GM08714 (cell line): ENCODE measurements around the gene GUK1.
"Not testable (repeated sequence)": the region's sequence is repeated elsewhere in the genome, so short reads cannot be mapped to it uniquely, and the experiment has no call there.

ENCODE experiments used
- H3K4me3 ChIP-seq: fragments of 200-500 bp; sonication (Bioruptor generic); 2 replicates; pipeline ENCODE4 v1.5.1; 2014; ENCODE audit warnings: mild to moderate bottlenecking, low read length, inconsistent platforms
- ZNF274 ChIP-seq: IDR thresholded peaks from 2 replicates; pipeline ENCODE4 v1.6.1; 2012; ENCODE audit warnings: mild to moderate bottlenecking, low read depth, low read length

Gene GUK1

DNA sequence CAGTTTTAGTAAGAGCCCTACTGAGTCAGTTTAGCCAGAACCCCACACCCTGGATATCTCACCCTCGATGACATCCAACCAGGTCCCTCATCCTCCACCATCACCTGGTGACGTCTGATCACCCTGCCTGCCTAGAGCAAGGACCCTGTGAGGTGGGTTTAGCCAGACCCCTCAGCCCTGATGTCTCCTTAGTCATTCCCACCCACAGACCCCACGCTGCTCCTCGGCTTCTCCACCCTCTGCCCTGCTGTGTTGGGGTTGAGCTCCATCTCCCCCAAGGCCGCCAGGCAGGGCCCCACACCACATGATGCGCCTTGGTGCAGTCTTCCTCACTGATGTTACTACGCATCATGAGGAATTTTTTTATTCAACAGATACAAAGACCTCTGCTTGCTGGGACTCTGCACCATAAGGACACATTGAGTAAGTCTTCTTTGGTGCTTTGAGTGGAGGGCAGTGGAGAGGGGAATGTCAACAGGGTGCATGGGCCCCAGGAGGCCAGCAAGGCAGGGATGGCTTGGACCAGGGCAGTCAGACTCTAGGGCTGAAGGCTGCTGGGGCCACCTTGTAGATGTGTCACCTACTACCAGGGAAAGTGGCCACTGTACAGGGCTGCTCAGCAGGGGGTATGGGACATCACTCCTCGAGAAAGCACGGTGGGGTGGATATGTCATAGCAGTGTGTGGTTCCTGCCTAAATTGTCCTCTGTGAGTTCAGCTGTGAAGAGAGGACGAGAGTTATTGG is 23.9 kb downstream of the GUK1 start:
- TF ChIP-seq ZNF274 = no peak
- H3K4me3 ChIP-seq = no peak overlapping the region

- no peak for TF ChIP-seq ZNF274
- H3K4me3 ChIP-seq = peak overlapping the region; percentile 81
Observed at GRCh38 chr1:228164561-228165371, 24.7 kb downstream of the GUK1 start.

- TF ChIP-seq ZNF274 = no peak
- peak within 1 kb of the TSS; percentile 93 for H3K4me3 ChIP-seq
Observed at GRCh38 chr1:228165372-228166169, 25.5 kb downstream of the GUK1 start, which contains the start of gene IBA57. TSS of gene IBA57 (plus strand) at chr1:228165804. CDS start at chr1:228165817, 13 bp downstream.

- no peak for TF ChIP-seq ZNF274
- peak overlapping the region; percentile 85 for H3K4me3 ChIP-seq
Observed at GRCh38 chr1:228166170-228166936, 26.3 kb downstream of the GUK1 start.

- H3K4me3 ChIP-seq = no peak overlapping the region
- TF ChIP-seq ZNF274 = no peak
Observed at GRCh38 chr1:228168563-228169270, 28.6 kb downstream of the GUK1 start.

- TF ChIP-seq ZNF274 = no peak
- H3K4me3 ChIP-seq = no peak overlapping the region
Observed at GRCh38 chr1:228169345-228169744, 29.3 kb downstream of the GUK1 start.

DNA sequence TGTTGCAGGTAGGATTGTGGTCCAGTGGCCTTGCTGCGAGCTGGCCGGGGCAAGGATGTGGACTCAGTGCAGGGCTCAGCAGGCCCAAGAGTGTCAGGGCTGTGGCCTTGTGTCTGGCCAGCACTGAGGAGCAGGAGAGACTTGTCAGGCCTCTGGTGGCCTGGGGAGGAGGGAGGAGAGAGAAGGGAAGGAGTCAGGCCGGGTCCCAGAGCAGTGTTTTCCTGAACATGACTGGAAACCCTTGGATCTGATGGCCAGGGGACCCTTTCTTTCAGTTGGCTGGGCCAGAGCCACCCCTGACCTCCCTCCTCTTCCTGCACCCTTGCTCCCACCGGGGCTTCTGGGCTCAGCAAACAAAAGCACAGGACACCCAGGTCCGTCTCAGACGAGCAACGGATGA is 30.6 kb downstream of the GUK1 start:
- H3K4me3 ChIP-seq = no peak overlapping the region
- TF ChIP-seq ZNF274 = no peak

DNA sequence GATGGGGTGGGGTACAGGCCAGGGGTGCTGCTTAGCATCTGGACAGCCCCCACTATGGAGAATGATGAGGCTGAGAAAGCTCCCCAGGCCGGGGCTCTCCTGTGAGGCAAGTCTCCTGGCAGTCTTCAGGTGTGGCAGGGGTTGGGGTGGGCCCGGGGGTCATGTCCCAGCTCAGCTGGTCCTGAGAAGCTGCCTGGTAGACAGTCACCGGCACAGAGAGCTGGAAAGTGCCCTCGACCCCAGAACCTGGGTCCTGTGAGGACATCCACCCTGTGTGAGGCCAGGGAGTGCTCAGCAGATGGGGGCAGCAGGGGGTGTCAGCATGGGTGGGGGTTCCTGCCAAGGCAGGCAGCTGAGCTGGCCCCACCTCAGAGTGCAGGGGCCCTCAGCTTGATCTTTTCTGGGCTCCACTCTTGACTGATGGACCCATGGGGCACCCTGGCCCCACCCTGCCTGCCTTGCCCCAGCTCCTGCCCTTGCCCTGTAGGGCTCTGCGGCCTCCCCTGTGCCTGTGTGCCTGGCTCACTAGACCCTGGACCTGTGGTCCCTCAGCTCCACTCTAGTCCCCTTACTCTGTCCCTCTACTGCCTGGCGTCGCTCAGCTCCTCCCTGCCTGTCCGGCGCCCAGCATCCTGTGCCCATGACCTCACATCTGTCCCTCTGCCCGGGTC is 31.3 kb downstream of the GUK1 start:
- no peak for TF ChIP-seq ZNF274
- H3K4me3 ChIP-seq = no peak overlapping the region

GRCh38 chr1:228172591-228173527 is 32.8 kb downstream of the GUK1 start:
- H3K4me3 ChIP-seq = no peak overlapping the region
- TF ChIP-seq ZNF274 = no peak

- not testable (repeated sequence) for H3K4me3 ChIP-seq
Observed at GRCh38 chr1:228173528-228174481, 33.7 kb downstream of the GUK1 start.
